Measurements from ENCODE around the gene GATM. TPM values are rescaled to one million over a fixed set of nuclear protein-coding genes. Genes with fewer than 3 reads are reported as not detected.
A peak's percentile ranks its signal among the peaks of the same experiment; 100 is the strongest.

GATM gene
- total RNA-seq, 2 experiments from 2014 or later, result 0.55 to 0.70 TPM

- Histone ChIP-seq H3K4me1 (ENCODE audit: insufficient read depth, low read length) (peaks cover 15% of the 10 kb centered on the region), H3K9me3 (ENCODE audit: control insufficient read depth in 1 of 2, insufficient read depth in 1 of 2, low read length in 2 of 2) (no peaks in the 10 kb centered on the region), H3K36me3 (ENCODE audit: insufficient read depth, low read length) (peaks cover 80% of the 10 kb centered on the region), H3K27me3 (ENCODE audit: control insufficient read depth in 1 of 2, insufficient read depth in 2 of 2, low read length in 2 of 2) (no peaks in the 10 kb centered on the region), H3K4me3 (ENCODE audit: low read length) (no peak overlapping the region), H3K27ac (ENCODE audit: low read depth in 1 of 2, low read length in 2 of 2) (no peak overlapping the region)
- intact Hi-C loops (cut with DNase I, micrococcal nuclease), result no loop called here
- no peaks in the 10 kb centered on the region for H3K9me3 Mint-ChIP-seq
- ATAC-seq (ENCODE audit: poor library complexity) (no peak), DNase-seq (no peak)
- ChIA-PET CTCF (interaction anchor here (1.0 to 1.1 kb wide), 2 partner anchors 21 to 29 kb away, joined by 3 read pairs; no protein-coding TSS in a partner anchor), POLR2A (no interaction called here)
- TF ChIP-seq CTCF (IDR thresholded peaks at IDR 0.05), result no peak
- H3K27ac Mint-ChIP-seq, result no peak overlapping the region
- peaks cover 92% of the 10 kb centered on the region for H3K36me3 Mint-ChIP-seq (ENCODE audit: low read depth)
- H3K4me3 Mint-ChIP-seq, result no peak overlapping the region
- peaks cover 50% of the 10 kb centered on the region for H3K4me1 Mint-ChIP-seq (ENCODE audit: low read depth)
- no peaks in the 10 kb centered on the region for H3K27me3 Mint-ChIP-seq
Observed at GRCh38 chr15:45409596-45409995, 31.3 kb upstream of the GATM start.

GRCh38 chr15:45407786-45408185, 29.4 kb upstream of the GATM start:
- no peak overlapping the region for H3K27ac Mint-ChIP-seq

GRCh38 chr15:45402955-45403877, 24.9 kb upstream of the GATM start:
- ATAC-seq (ENCODE audit: poor library complexity) (no peak), DNase-seq (peak in 10 of 14 experiments; percentile 2 to 58 (median 18))
- CTCF ChIA-PET, result interaction anchor here (1.3 to 4.4 kb wide), 5 partner anchors 28 to 285 kb away, joined by 4 to 30 read pairs (median 8); no protein-coding TSS in a partner anchor
- Mint-ChIP-seq H3K36me3 (ENCODE audit: low read depth) (peaks cover 46% of the 10 kb centered on the region), H3K4me3 (peak overlapping the region; percentile 97), H3K27ac (peak overlapping the region; percentile 95), H3K9me3 (no peaks in the 10 kb centered on the region), H3K27me3 (no peaks in the 10 kb centered on the region), H3K4me1 (ENCODE audit: low read depth) (peaks cover 43% of the 10 kb centered on the region)
- H3K4me3 ChIP-seq (ENCODE audit: low read length), result peak overlapping the region; percentile 77
- peaks cover 20% of the 10 kb centered on the region for H3K4me1 ChIP-seq (ENCODE audit: insufficient read depth, low read length)
- H3K27ac ChIP-seq (ENCODE audit: low read depth in 1 of 2, low read length in 2 of 2), result no peak overlapping the region
- peaks cover 31% of the 10 kb centered on the region for H3K36me3 ChIP-seq (ENCODE audit: insufficient read depth, low read length)
- H3K9me3 ChIP-seq (ENCODE audit: control insufficient read depth in 1 of 2, insufficient read depth in 1 of 2, low read length in 2 of 2), result no peaks in the 10 kb centered on the region
- intact Hi-C loops (cut with DNase I, micrococcal nuclease), result loop anchor here (1.0 to 5.0 kb wide), 9 partner anchors 28 to 976 kb away; partner anchors contain the start of genes BLOC1S6 (in 1 of the 2) and CTDSPL2 (in 1 of the 2)
- no peaks in the 10 kb centered on the region for H3K27me3 ChIP-seq (ENCODE audit: control insufficient read depth in 1 of 2, insufficient read depth in 2 of 2, low read length in 2 of 2)
- POLR2A ChIA-PET, result interaction anchor here (1.1 to 2.1 kb wide), 15 partner anchors 11 to 975 kb away, joined by 3 to 74 read pairs (median 8); partner anchors contain the start of genes BLOC1S6, CTDSPL2, GATM and SQOR
- no peak for TF ChIP-seq CTCF (IDR thresholded peaks at IDR 0.05)

More at GRCh38 chr15:45407786-45408185, 29.4 kb upstream of the GATM start:
- Mint-ChIP-seq H3K4me3 (no peak overlapping the region), H3K4me1 (ENCODE audit: low read depth) (peaks cover 40% of the 10 kb centered on the region), H3K36me3 (ENCODE audit: low read depth) (peaks cover 80% of the 10 kb centered on the region), H3K27me3 (no peaks in the 10 kb centered on the region), H3K9me3 (no peaks in the 10 kb centered on the region)
- CTCF ChIA-PET, result no interaction called here
- no peak for TF ChIP-seq CTCF (IDR thresholded peaks at IDR 0.05)
- no peaks in the 10 kb centered on the region for H3K9me3 ChIP-seq (ENCODE audit: control insufficient read depth in 1 of 2, insufficient read depth in 1 of 2, low read length in 2 of 2)
- H3K36me3 ChIP-seq (ENCODE audit: insufficient read depth, low read length), result peaks cover 62% of the 10 kb centered on the region
- no peak overlapping the region for H3K27ac ChIP-seq (ENCODE audit: low read depth in 1 of 2, low read length in 2 of 2)
- POLR2A ChIA-PET, result no interaction called here
- no peak overlapping the region for H3K4me3 ChIP-seq (ENCODE audit: low read length)
- DNase-seq (no peak), ATAC-seq (ENCODE audit: poor library complexity) (no peak)
- no peaks in the 10 kb centered on the region for H3K27me3 ChIP-seq (ENCODE audit: control insufficient read depth in 1 of 2, insufficient read depth in 2 of 2, low read length in 2 of 2)
- intact Hi-C loops (cut with DNase I, micrococcal nuclease), result no loop called here
- peaks cover 15% of the 10 kb centered on the region for H3K4me1 ChIP-seq (ENCODE audit: insufficient read depth, low read length)
